Measurements from ENCODE around the gene FGR.
"Not testable (repeated sequence)": the region's sequence is repeated elsewhere in the genome, so short reads cannot be mapped to it uniquely, and the experiment has no call there.

The FGR gene

DNA sequence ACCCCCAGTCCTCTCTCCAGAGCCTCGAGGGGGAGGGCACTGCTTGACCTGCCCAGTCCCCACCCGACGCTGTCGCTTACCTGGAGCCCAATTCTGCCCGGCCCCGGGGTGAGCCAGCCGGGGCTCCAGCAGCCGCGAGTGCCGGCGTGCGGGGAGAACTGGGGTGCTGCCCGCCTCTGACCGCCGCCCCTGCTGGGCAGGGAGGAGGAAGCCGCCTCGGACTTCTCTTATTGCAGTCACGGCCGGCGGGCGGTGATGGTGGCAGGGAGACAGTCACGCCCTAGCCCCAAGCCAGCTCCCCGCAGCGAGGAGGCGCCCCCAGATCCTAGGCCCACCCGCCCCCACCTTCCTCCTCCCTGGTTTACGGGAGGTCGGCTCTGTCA, at the start of gene FGR:
FGR (minus strand) TSS at position 201 of the 383 bp plus-strand sequence. CDS start 11,269 bp downstream, outside the sequence.
- ATAC-seq (replicated peaks) = no peak
- peaks cover 56 to 83% of the 10 kb centered on the region in 2 donors for H3K4me1 Mint-ChIP-seq
- peak within 1 kb of the TSS; percentile 79 to 85 for H3K4me3 Mint-ChIP-seq
- no peak for DNase-seq
- no peaks in the 10 kb centered on the region for H3K36me3 Mint-ChIP-seq
- H3K27ac Mint-ChIP-seq = peak within 1 kb of the TSS; percentile 94
- no peaks in the 10 kb centered on the region for H3K9me3 Mint-ChIP-seq
- no peaks in the 10 kb centered on the region for H3K27me3 Mint-ChIP-seq

DNA sequence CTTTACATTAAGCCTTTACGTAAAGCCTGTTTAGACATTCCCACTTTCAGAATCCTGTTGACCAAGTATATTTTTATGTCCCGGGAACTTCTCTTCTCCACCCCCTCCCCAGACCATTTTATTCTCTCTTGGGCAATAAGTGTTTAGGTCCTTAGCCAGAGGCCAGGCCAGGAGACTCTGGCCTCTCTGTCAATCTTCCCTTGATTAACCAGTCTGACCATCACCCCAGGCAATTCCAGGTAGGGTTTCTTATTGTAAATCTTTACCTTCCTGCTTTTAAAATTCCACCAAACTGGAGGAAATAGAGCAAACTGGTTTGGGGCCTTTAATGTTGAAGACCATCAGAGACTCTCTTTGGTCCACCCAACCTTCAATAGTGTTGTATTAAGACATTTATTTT, 49.2 kb upstream of the FGR start:
- Mint-ChIP-seq H3K4me3 (no peak overlapping the region), H3K27me3 (peaks cover 5 to 8% of the 10 kb centered on the region in 2 donors), H3K9me3 (peaks cover 15% of the 10 kb centered on the region in 2 donors), H3K36me3 (peaks cover 7 to 15% of the 10 kb centered on the region in 2 donors), H3K4me1 (peaks cover 1 to 2% of the 10 kb centered on the region in 2 donors), H3K27ac (no peak overlapping the region)
- no peak for ATAC-seq (replicated peaks)
- DNase-seq = no peak

DNA sequence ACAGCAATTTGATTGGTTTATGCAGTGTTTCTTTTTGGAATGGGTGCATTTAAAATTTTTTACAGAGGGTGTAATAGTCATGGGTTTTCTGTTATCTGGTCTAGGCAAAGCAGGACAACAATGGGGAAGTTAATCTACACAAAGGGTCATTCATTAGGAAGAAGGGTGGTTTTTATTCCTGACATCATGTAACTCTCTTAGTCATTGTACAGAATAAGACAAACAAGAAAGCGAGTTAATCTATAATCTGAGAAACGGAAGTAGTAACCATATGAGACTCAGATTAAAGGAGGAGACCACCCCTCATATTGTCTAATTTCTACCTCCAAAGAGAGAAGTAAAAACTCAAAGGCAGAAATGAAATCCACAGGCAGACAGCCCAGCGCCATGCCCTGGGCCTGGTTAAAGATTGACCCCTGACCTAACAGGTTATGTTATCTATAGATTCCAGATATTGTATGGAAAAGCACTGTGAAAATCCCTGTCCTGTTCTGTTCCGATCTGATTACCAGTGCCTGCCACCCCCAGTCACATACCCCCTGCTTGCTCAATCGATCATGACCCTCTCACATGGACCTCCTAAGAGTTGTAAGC, 47.5 kb upstream of the FGR start:
- ATAC-seq (replicated peaks) (no peak), DNase-seq (no peak)
- Mint-ChIP-seq H3K4me1 (no peaks in the 10 kb centered on the region), H3K27me3 (peaks cover 5 to 8% of the 10 kb centered on the region in 2 donors), H3K9me3 (peaks cover 15 to 18% of the 10 kb centered on the region in 2 donors), H3K4me3 (no peak overlapping the region), H3K27ac (no peak overlapping the region), H3K36me3 (peaks cover 7 to 15% of the 10 kb centered on the region in 2 donors)

DNA sequence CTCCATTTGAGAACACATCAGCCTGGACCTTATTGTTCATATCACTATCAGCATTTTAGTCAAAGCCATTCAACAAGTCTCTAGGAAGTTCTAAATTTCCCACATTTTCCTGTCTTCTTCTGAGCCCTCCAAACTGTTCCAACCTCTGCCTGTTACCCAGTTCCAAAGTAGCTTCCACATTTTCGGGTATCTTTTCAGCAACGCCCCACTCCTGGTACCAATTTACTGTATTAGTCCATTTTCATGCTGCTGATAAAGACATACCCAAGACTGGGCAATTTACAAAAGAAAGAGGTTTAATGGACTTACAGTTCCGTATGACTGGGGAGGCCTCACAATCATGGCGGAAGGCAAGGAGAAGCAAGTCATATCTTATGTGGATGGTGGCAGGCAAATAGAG, 46.6 kb upstream of the FGR start:
- ATAC-seq (replicated peaks); H3K4me3 Mint-ChIP-seq; H3K4me1 Mint-ChIP-seq; DNase-seq; H3K27me3 Mint-ChIP-seq; H3K27ac Mint-ChIP-seq: not testable (repeated sequence)
- Mint-ChIP-seq H3K9me3 (peaks cover 15 to 18% of the 10 kb centered on the region in 2 donors), H3K36me3 (peaks cover 7 to 15% of the 10 kb centered on the region in 2 donors)

DNA sequence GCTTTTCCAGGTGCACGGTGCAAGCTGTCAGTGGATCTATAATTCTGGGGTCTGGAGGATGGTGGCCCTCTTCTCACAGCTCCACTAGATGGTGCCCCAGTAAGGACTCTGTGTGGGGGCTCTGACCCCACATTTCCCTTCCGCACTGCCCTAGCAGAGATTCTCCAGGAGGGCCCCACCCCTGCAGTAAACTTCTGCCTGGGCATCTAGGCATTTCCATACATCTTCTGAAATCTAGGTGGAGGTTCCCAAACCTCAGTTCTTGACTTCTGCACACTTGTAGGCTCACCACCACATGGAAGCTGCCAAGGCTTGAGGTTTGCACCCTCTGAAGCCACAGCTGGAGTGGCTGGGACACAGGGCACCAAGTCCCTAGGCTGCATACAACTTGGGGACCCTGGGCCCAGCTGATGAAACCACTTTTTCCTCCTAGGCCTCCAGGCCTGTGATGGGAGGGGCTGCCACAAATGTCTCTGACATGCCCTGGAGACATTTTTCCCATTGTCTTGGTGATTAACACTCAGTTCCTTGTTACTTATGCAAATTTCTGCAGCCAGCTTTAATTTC, 45.3 kb upstream of the FGR start:
- H3K4me1 Mint-ChIP-seq; ATAC-seq (replicated peaks); H3K27ac Mint-ChIP-seq; DNase-seq; H3K27me3 Mint-ChIP-seq; H3K4me3 Mint-ChIP-seq: not testable (repeated sequence)
- Mint-ChIP-seq H3K9me3 (peaks cover 15 to 18% of the 10 kb centered on the region in 2 donors), H3K36me3 (peaks cover 7 to 15% of the 10 kb centered on the region in 2 donors)

DNA sequence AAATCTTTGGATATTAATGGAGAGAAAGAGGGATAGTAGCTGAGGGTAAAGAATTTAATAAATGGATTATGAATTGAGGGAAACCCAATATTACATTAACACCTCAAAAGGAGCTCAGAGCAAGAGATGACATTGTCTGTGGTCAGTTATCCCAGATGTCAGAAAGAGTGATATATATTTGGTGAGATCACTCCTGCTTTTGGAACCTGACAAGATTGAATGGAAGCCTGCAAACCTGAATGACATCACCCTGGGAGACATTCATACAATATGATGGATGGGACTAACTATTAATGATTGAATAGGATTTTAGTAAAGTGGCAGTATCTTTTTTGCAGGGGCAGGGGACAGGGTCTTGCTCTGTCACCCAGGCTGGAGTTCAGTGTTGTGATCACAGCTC, 43.8 kb upstream of the FGR start:
- peaks cover 15 to 18% of the 10 kb centered on the region in 2 donors for H3K9me3 Mint-ChIP-seq
- no peaks in the 10 kb centered on the region for H3K27me3 Mint-ChIP-seq
- H3K4me3 Mint-ChIP-seq = no peak overlapping the region
- H3K27ac Mint-ChIP-seq = no peak overlapping the region
- DNase-seq (no peak), ATAC-seq (replicated peaks) (no peak)
- H3K36me3 Mint-ChIP-seq = peaks cover 7 to 15% of the 10 kb centered on the region in 2 donors
- no peaks in the 10 kb centered on the region for H3K4me1 Mint-ChIP-seq

DNA sequence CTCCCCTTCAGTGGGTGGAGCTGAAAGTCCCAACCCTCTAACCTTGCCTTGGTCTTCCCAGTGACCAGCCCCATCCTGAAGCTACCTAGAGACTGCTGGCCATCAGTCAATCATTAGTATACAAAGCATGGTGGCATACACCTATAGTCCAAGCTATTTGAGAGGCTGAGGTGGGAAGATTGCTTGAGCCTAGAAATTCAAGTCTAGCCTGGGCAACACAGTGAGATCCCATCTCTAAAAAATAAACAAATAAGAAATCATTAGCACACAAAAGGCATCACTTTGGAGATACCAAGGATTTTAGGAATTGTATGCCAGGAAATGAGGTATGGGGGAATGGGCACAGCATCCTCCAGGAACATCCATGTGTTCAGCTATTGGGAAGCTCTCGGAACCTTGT, 41.4 kb upstream of the FGR start:
- Mint-ChIP-seq H3K27me3 (no peaks in the 10 kb centered on the region), H3K27ac (no peak overlapping the region), H3K9me3 (peaks cover 5 to 6% of the 10 kb centered on the region in 2 donors), H3K36me3 (peaks cover 2 to 6% of the 10 kb centered on the region in 2 donors), H3K4me1 (peaks cover 3 to 11% of the 10 kb centered on the region in 2 donors), H3K4me3 (no peak overlapping the region)
- DNase-seq (no peak), ATAC-seq (replicated peaks) (no peak)

DNA sequence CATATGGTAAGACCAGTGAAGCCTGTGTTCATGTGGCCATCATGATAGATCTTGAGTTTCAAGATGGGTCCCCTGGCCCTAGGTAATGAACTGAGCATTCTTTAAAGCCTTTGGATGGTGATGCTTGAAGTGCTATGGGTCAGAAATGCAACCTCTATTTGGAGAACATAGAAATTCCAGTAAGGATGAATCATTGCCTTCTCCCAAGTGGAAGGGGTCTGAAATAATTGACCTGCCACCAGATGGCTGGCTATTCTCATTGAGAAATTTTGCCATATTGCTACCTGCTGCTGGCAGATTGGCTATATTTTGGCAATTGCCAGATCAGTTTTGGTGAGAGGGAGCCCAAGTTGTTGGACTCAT, 37.7 kb upstream of the FGR start:
- Mint-ChIP-seq H3K27me3 (no peaks in the 10 kb centered on the region), H3K4me3 (peak overlapping the region in 1 of 2 donors; percentile 87), H3K27ac (peak overlapping the region; percentile 97), H3K36me3 (peaks cover 0 to 2% of the 10 kb centered on the region in 2 donors), H3K4me1 (peaks cover 6 to 24% of the 10 kb centered on the region in 2 donors), H3K9me3 (no peaks in the 10 kb centered on the region)
- ATAC-seq (replicated peaks) = peak; percentile 3 to 5
- DNase-seq = no peak

DNA sequence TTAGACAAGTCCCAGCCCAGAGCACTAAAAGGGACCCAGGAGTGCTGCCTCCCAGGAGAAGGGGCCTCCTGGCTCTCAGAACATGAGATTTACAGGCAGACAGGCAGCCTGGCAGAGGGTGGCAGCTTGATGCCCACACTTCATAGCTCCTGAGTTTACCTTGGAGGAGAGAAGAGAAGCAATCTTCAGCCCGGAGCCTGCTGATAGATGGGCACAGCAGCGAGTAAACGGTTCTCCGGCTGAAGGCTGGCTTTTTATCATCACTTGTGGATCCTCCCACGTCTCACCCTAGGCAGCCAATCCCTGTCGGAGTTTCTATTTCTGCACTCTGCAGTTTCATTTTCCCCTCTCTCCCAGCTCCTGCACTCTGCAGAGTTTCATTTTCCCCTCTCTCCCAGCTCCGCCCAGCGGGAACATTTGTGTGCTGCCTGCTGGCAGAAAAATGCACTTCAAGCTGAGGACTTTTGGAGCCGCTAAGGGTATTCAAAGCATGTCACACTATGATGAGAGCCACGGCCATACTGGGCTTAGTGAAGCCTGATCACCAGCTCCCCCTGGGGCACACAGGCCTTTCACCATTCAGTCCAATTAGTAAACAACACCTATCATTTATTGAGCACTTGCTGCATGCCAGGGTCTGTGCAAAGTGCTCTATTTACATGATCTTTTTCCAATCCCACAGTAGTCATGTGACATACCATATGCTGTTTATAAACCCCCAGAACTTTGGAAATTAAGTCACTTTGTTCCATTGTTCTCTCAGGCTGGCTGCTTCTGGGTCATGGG, 37.2 kb upstream of the FGR start, which contains the start of gene IFI6:
IFI6 (minus strand) TSS at position 229 of the 786 bp plus-strand sequence. CDS start 2,878 bp downstream, outside the sequence.
- ATAC-seq (replicated peaks) = peak; percentile 90 to 95
- DNase-seq = peak; percentile 69
- Mint-ChIP-seq H3K27ac (peak within 1 kb of the TSS; percentile 97), H3K9me3 (no peaks in the 10 kb centered on the region), H3K4me3 (peak within 1 kb of the TSS; percentile 87 to 92), H3K36me3 (peaks cover 2 to 3% of the 10 kb centered on the region in 2 donors), H3K27me3 (no peaks in the 10 kb centered on the region), H3K4me1 (peaks cover 6 to 24% of the 10 kb centered on the region in 2 donors)

DNA sequence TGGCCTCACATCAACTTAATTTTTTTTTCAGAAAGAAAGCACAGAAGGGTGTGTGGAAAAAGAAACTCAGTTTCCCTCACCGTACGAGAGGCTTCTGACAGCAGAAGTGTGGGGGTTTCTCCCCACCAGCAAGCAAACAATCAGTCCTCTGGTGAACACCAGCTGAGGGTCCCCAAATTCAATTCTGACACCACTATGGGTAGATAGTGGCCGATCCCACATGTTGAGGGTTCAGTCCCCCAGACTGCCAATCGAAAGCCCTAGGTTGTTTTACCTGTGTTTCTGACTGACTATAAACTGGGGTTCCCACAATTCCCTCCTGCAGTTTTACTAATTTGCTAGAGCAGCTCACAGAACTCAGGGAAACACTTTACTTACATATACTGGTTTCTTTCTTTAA, 34.9 kb upstream of the FGR start:
- ATAC-seq (replicated peaks) = no peak

DNA sequence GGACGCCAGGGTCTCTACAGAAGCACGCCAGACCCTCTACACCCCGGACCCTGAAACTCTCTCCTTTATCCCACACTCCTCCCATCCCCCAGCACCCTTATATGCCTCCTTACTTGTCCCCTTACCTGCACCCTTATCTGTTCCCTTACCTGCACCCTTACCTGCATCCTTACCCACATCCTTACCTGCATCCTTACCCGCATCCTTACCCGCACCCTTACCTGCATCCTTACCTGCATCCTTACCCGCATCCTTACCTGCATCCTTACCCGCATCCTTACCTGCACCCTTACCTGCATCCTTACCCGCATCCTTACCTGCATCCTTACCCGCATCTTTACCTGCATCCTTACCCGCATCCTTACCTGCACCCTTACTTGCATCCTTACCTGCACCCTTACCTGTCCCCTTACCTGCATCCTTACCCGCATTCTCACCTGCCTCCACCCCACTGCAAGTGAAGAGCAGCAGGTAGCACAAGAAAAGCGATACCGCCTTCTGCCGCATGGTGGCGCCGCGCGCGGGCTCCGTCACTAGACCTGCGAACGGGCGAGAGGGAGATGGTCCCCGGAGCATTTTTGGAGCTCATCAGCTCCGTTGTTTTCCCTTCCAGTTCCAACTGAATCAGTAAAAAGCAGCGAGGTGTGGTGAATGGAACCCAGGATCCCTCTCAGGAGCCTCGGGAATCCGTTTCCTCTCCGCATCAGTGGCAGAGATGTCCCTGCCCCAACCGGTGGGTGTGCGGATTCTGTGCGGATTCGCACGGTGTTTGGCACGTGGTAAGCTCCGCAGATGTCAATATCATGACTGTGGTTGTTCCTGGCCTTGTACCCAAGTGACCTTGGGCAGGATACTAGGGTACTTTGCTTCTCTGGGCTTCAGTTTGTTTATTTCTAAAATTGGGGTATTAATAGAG, 34.1 kb upstream of the FGR start:
- Mint-ChIP-seq H3K27ac (peak overlapping the region; percentile 17), H3K36me3 (peaks cover 6 to 11% of the 10 kb centered on the region in 2 donors), H3K27me3 (no peaks in the 10 kb centered on the region), H3K4me1 (peaks cover 8 to 24% of the 10 kb centered on the region in 2 donors), H3K4me3 (peak overlapping the region; percentile 62 to 76), H3K9me3 (no peaks in the 10 kb centered on the region)
- DNase-seq (peak; percentile 71), ATAC-seq (replicated peaks) (peak; percentile 58 to 59)

More for the DNA sequence above, 34.9 kb upstream of the FGR start:
- no peak overlapping the region for H3K27ac Mint-ChIP-seq
- no peak for DNase-seq
- no peaks in the 10 kb centered on the region for H3K9me3 Mint-ChIP-seq
- no peak overlapping the region for H3K4me3 Mint-ChIP-seq
- H3K27me3 Mint-ChIP-seq = no peaks in the 10 kb centered on the region
- H3K4me1 Mint-ChIP-seq = peaks cover 8 to 24% of the 10 kb centered on the region in 2 donors
- H3K36me3 Mint-ChIP-seq = peaks cover 6 to 11% of the 10 kb centered on the region in 2 donors

DNA sequence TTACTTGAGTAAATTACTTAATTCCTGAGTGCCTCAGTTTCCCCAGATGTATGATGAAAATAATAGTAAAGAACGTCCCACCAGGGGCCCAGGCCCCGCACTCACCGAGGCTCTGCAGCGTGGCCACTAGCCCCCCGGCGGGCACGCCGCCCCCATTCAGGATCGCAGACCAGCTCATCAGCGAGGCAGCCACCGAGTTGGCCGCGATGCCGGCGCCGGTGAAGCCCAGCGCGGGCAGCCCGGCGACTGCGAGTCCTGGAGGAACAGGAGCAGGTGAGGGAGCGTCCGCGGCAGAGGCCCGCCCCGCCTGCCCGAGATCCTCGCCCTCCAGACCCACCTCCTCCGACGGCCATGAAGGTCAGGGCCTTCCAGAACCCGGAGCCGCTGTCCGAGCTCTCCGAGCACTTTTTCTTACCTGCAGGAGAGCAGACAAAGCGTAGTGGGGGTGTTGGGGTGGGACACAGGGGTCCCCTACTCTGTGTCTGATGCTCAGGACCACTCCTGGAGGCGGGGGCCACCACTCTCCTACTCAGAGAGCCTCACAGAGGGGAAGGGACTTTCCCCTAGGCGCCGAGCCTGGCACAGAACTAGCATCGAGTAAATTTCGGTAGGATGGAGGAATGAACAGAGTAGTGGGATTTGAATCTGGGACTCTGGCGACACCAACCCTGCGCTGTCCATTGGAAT, 33.3 kb upstream of the FGR start:
- ATAC-seq (replicated peaks) (no peak), DNase-seq (no peak)
- H3K9me3 Mint-ChIP-seq = no peaks in the 10 kb centered on the region
- H3K4me1 Mint-ChIP-seq = peaks cover 8 to 26% of the 10 kb centered on the region in 2 donors
- no peak overlapping the region for H3K4me3 Mint-ChIP-seq
- no peak overlapping the region for H3K27ac Mint-ChIP-seq
- H3K36me3 Mint-ChIP-seq = peaks cover 6 to 11% of the 10 kb centered on the region in 2 donors
- no peaks in the 10 kb centered on the region for H3K27me3 Mint-ChIP-seq

DNA sequence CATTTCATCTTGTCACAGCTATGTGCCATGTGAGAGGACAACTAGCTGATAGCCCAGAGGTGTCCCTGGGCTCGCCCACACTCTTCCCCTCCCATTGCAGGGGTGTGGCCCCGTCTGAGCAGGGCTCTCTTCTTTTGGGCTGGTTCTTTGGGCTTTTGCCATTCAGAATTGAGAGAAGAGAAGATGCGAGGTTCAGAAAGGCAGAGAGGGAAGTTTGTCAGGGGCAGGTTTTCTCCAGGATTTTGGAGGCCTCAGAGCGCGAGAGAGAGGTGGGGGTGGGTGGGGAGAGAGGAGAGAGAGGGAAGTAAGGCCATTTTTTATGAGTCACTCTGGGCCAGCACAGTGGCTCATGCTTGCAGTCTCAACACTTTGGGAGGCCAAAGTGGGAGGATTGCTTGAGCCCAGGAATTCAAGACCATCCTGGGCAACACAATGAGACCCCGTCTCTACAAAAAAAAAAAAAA, 31.8 kb upstream of the FGR start:
- Mint-ChIP-seq H3K27me3 (no peaks in the 10 kb centered on the region), H3K4me3 (no peak overlapping the region), H3K4me1 (peaks cover 18 to 32% of the 10 kb centered on the region in 2 donors), H3K36me3 (peaks cover 6 to 11% of the 10 kb centered on the region in 2 donors), H3K9me3 (no peaks in the 10 kb centered on the region), H3K27ac (peak overlapping the region; percentile 56)
- DNase-seq (no peak), ATAC-seq (replicated peaks) (no peak)
